IMR-90 (cell line): Measurements from ENCODE around the gene RAD23B. TPM values are rescaled to one million over a fixed set of nuclear protein-coding genes. Genes with fewer than 3 reads are reported as not detected.

ENCODE experiments used
- ATAC-seq: fragments of 200-7000 bp; cut with Tn5 transposase; 2 replicates; pipeline ENCODE4 v1.9.1; 2020; ENCODE audit warnings: low read depth, mild to moderate bottlenecking, moderate library complexity
- BruUV-seq: library from RNA; stranded (reverse); fragments of 400-500 nt; replicated peaks from 2 replicates; lab custom pipeline; 2021; lab: Mats Ljungman, UMichigan
- CTCF ChIA-PET: fragments of 300-600 bp; formaldehyde crosslinking; extraction: SDS; loops from one replicate; lab custom pipeline; 2021; ENCODE audit warnings: antibody characterized with exemption; lab: Yijun Ruan, JAX
- POLR2A ChIA-PET: fragments of 300-600 bp; sonication (Branson Sonifier 250); formaldehyde crosslinking; loops from one replicate; lab custom pipeline; 2022; ENCODE audit warnings: antibody characterized with exemption; ENCODE audit not compliant: unreplicated experiment; lab: Charles Lee
- DNase-seq: peaks from one replicate; pipeline ENCODE4 v3.0.0; 2013
- H2AFZ ChIP-seq: replicated peaks from 2 replicates; pipeline ENCODE3; 2013; ENCODE audit warnings: low read length, mild to moderate bottlenecking; ENCODE audit not compliant: poor library complexity
- H2AK5ac ChIP-seq: 2 replicates; pipeline ENCODE4 v1.6.1; 2013; ENCODE audit warnings: low read depth, low read length, inconsistent platforms
- H2AK9ac ChIP-seq: replicated peaks from 2 replicates; pipeline ENCODE3; 2013; ENCODE audit warnings: mild to moderate bottlenecking, low read depth, low read length, moderate library complexity; ENCODE audit not compliant: poor library complexity
- H2BK120ac ChIP-seq: 2 replicates; pipeline ENCODE4 v1.6.1; 2013; ENCODE audit warnings: low read depth, low read length, inconsistent platforms
- H2BK15ac ChIP-seq: 3 replicates; pipeline ENCODE4 v1.6.1; 2013; ENCODE audit warnings: low read depth, low read length, inconsistent platforms
- H2BK20ac ChIP-seq: 2 replicates; pipeline ENCODE4 v1.6.1; 2013; ENCODE audit warnings: low read depth, mild to moderate bottlenecking, inconsistent platforms, low read length, moderate library complexity
- H2BK5ac ChIP-seq: 2 replicates; pipeline ENCODE4 v1.6.1; 2013; ENCODE audit warnings: mild to moderate bottlenecking, low read depth, low read length, inconsistent platforms; ENCODE audit not compliant: poor library complexity, severe bottlenecking
- H3K14ac ChIP-seq: replicated peaks from 2 replicates; pipeline ENCODE4 v1.6.1; 2013; ENCODE audit warnings: low read depth, low read length, inconsistent platforms
- H3K18ac ChIP-seq: 2 replicates; pipeline ENCODE4 v1.6.1; 2013; ENCODE audit warnings: low read depth, low read length, control low read depth
- H3K23ac ChIP-seq: 2 replicates; pipeline ENCODE4 v1.6.1; 2013; ENCODE audit warnings: low read depth, low read length, inconsistent platforms
- H3K27ac ChIP-seq: 2 replicates; pipeline ENCODE4 v1.5.1; 2013; ENCODE audit warnings: mild to moderate bottlenecking, control low read depth, low read length; ENCODE audit not compliant: insufficient read depth
- H3K27me3 ChIP-seq: 2 replicates; pipeline ENCODE4 v1.6.1; 2013; ENCODE audit warnings: low read length; ENCODE audit not compliant: control insufficient read depth, insufficient read depth
- H3K36me3 ChIP-seq: 2 replicates; pipeline ENCODE4 v1.6.1; 2013; ENCODE audit warnings: low read length, mixed read lengths; ENCODE audit not compliant: control insufficient read depth, insufficient read depth
- H3K4ac ChIP-seq: 2 replicates; pipeline ENCODE4 v1.6.1; 2013; ENCODE audit warnings: low read depth, low read length, inconsistent platforms
- H3K4me1 ChIP-seq: 2 replicates; pipeline ENCODE4 v1.6.1; 2013; ENCODE audit warnings: low read length, mixed read lengths; ENCODE audit not compliant: control insufficient read depth, insufficient read depth
- H3K4me2 ChIP-seq: 2 replicates; pipeline ENCODE4 v1.6.1; 2013; ENCODE audit warnings: low read depth, mild to moderate bottlenecking, control low read depth, low read length, moderate library complexity
- H3K4me3 ChIP-seq: 2 replicates; pipeline ENCODE4 v1.5.1; 2013; ENCODE audit warnings: low read depth, mild to moderate bottlenecking, control low read depth, low read length, moderate library complexity; ENCODE audit not compliant: insufficient read depth
- H3K56ac ChIP-seq: 2 replicates; pipeline ENCODE4 v1.6.1; 2013; ENCODE audit warnings: low read length, inconsistent platforms; ENCODE audit not compliant: insufficient read depth; ENCODE audit errors: extremely low read depth
- H3K79me1 ChIP-seq, 2 experiments: 2 replicates each; pipeline ENCODE4 v1.6.1; 2013; ENCODE audit warnings: low read length in 2 of 2, inconsistent platforms in 1 of 2, low read depth in 1 of 2
- H3K9ac ChIP-seq: 2 replicates; pipeline ENCODE4 v1.6.1; 2013; ENCODE audit warnings: low read depth, low read length, control low read depth
- H3K9me1 ChIP-seq: 2 replicates; pipeline ENCODE4 v1.6.1; 2013; ENCODE audit warnings: low read length, inconsistent platforms; ENCODE audit not compliant: insufficient read depth
- H3K9me3 ChIP-seq: 2 replicates; pipeline ENCODE4 v1.6.1; 2013; ENCODE audit warnings: low read length; ENCODE audit not compliant: control insufficient read depth, insufficient read depth
- H4K20me1 ChIP-seq: 2 replicates; pipeline ENCODE4 v1.6.1; 2013; ENCODE audit warnings: low read length, inconsistent platforms; ENCODE audit not compliant: insufficient read depth
- H4K5ac ChIP-seq: 2 replicates; pipeline ENCODE4 v1.6.1; 2013; ENCODE audit warnings: mild to moderate bottlenecking, low read depth, low read length, control low read depth
- H4K8ac ChIP-seq, 2 experiments: 2 replicates each; pipeline ENCODE4 v1.6.1; 2013; ENCODE audit warnings: low read depth in 2 of 2, low read length in 2 of 2, control low read depth in 1 of 2, inconsistent platforms in 1 of 2
- H4K91ac ChIP-seq: 2 replicates; pipeline ENCODE4 v1.6.1; 2013; ENCODE audit warnings: low read depth, low read length, inconsistent platforms; ENCODE audit not compliant: insufficient read depth
- BHLHE40 ChIP-seq: fragments of 150-350 bp; IDR thresholded peaks from 2 replicates; pipeline ENCODE4 v1.6.1; 2016; ENCODE audit warnings: mild to moderate bottlenecking, low read depth, low read length
- CEBPB ChIP-seq: IDR thresholded peaks from 2 replicates; pipeline ENCODE4 v1.6.1; 2012; ENCODE audit warnings: low read depth, low read length, improper control_type of control experiment
- CHD1 ChIP-seq: IDR thresholded peaks from 2 replicates; pipeline ENCODE4 v1.6.1; 2012; ENCODE audit warnings: low read depth, low read length, improper control_type of control experiment
- FOS ChIP-seq: fragments of 150-350 bp; IDR thresholded peaks from 2 replicates; pipeline ENCODE4 v1.6.1; 2016; ENCODE audit warnings: low read depth, low read length
- MAFK ChIP-seq: IDR thresholded peaks from 2 replicates; pipeline ENCODE4 v1.6.1; 2012; ENCODE audit warnings: low read depth, low read length, improper control_type of control experiment
- MAZ ChIP-seq: IDR thresholded peaks from 2 replicates; pipeline ENCODE4 v1.6.1; 2012; ENCODE audit warnings: low read depth, mild to moderate bottlenecking, low read length, improper control_type of control experiment, moderate library complexity, borderline replicate concordance
- MXI1 ChIP-seq: IDR thresholded peaks from 2 replicates; pipeline ENCODE4 v1.6.1; 2012; ENCODE audit warnings: low read depth, mild to moderate bottlenecking, low read length, moderate library complexity, borderline replicate concordance
- NFE2L2 ChIP-seq: fragments of 150-350 bp; IDR thresholded peaks from 2 replicates; pipeline ENCODE4 v1.6.1; 2016; ENCODE audit warnings: low read depth, mild to moderate bottlenecking, low read length
- POLR2A ChIP-seq: IDR thresholded peaks from 2 replicates; pipeline ENCODE4 v1.6.1; 2012; ENCODE audit warnings: mild to moderate bottlenecking, low read depth, low read length
- RAD21 ChIP-seq: IDR thresholded peaks from 2 replicates; pipeline ENCODE4 v1.6.1; 2012; ENCODE audit warnings: low read length, improper control_type of control experiment
- RCOR1 ChIP-seq: IDR thresholded peaks from 2 replicates; pipeline ENCODE4 v1.6.1; 2012; ENCODE audit warnings: mild to moderate bottlenecking, low read length, improper control_type of control experiment; ENCODE audit not compliant: insufficient replicate concordance
- RFX5 ChIP-seq: IDR thresholded peaks from 2 replicates; pipeline ENCODE4 v1.8.0; 2012; ENCODE audit warnings: low read depth, mild to moderate bottlenecking, low read length, moderate library complexity
- SMC3 ChIP-seq: fragments of 150-350 bp; IDR thresholded peaks from 2 replicates; pipeline ENCODE4 v1.6.1; 2016; ENCODE audit warnings: low read depth, mild to moderate bottlenecking, antibody characterized with exemption, low read length, moderate library complexity
- WGBS, 2 experiments: methylation state at CpG; one replicate each; pipeline versions ENCODE4 v1.1.5 to v1.1.7; 2013; ENCODE audit warnings: missing lambda C conversion rate in 2 of 2; ENCODE audit not compliant: insufficient read length in 1 of 2; ENCODE audit errors: extremely low coverage in 2 of 2; 5-methylcytosine and 5-hydroxymethylcytosine counted together
- dilution Hi-C: fragments of 300-500 bp; cut with HindIII; formaldehyde crosslinking; loops from one replicate; pipeline ENCODE4 v1.14.3; 2018; ENCODE audit warnings: low sequenced_read_pairs; ENCODE audit not compliant: unreplicated experiment
- in situ Hi-C: fragments of 300-500 bp; cut with MboI; formaldehyde crosslinking; loops from 3 replicates; pipeline ENCODE4 v1.14.3; 2019; ENCODE audit warnings: low sequenced_read_pairs, inconsistent platforms, mixed read lengths
- intact Hi-C: fragments of 100-400 bp; cut with micrococcal nuclease; formaldehyde crosslinking; loops from 2 replicates; pipeline ENCODE4 v1.10.0; 2022
- polyA plus RNA-seq, 3 experiments: library from polyadenylated mRNA; depleted of rRNA; stranded (reverse); fragments of >200 nt; gene quantifications; 2 replicates each; pipeline ENCODE4 v1.2.3, GENCODE V29; 2012; ENCODE audit warnings: low replicate concordance in 1 of 3
- total RNA-seq: library from RNA; depleted of rRNA; stranded (reverse); fragments of >200 nt; gene quantifications from 2 replicates; pipeline ENCODE4 v1.2.3, GENCODE V29; 2012
- TF ChIP-seq, protein P1 (sequence below): fragments of 150-350 bp; IDR thresholded peaks from 2 replicates; pipeline ENCODE4 v1.6.1; 2016; ENCODE audit warnings: low read depth, mild to moderate bottlenecking, low read length, moderate library complexity, borderline replicate concordance
- TF ChIP-seq, protein P2 (sequence below): conservative IDR thresholded peaks from 2 replicates; pipeline ENCODE4 v1.5.1; 2012; ENCODE audit warnings: mild to moderate bottlenecking, low read depth, low read length, improper control_type of control experiment
- TF ChIP-seq, protein P3 (sequence below): fragments of 150-350 bp; IDR thresholded peaks from 2 replicates; pipeline ENCODE4 v1.6.1; 2017; ENCODE audit warnings: mild to moderate bottlenecking, antibody characterized with exemption, low read length, low read depth

The RAD23B gene
- total and polyA plus RNA-seq, 2 of the 4 experiments (the other 2 are of a cell fraction), result 126 to 148 TPM

DNA sequence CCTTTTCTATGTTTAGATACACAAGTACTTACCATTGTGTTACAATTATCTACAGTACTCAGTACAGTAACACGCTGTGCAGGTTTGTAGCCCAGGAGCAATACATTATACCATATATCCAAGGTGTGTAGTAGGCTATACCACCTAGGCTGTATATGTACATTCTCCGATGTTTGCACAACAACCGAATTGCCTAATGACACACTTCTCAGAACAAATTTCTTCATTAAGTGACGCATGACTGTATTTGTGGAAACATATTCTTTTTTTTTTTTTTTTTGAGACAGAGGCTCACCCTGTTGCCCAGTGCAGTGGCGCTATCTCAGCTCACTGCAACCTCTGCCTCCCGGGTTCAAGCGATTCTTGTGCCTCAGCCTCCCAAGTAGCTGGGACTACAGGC is 4.0 kb upstream of the RAD23B start:
- Histone ChIP-seq H2AFZ (no peak overlapping the region), H2BK5ac (no peak overlapping the region), H3K79me1 (peaks cover 3 to 21% of the 10 kb centered on the region in 2 experiments; a peak in 3 of 4 replicates), H4K91ac (no peak overlapping the region), H3K18ac (no peak overlapping the region), H2AK9ac (no peak overlapping the region), H3K27ac (no peak overlapping the region), H3K9me3 (no peaks in the 10 kb centered on the region), H3K14ac (no peak overlapping the region), H3K4me2 (no peak overlapping the region), H2AK5ac (no peak overlapping the region), H3K4me1 (peaks cover 21% of the 10 kb centered on the region), H3K27me3 (no peaks in the 10 kb centered on the region), H3K23ac (no peak overlapping the region), H4K8ac (no peak overlapping the region), H4K20me1 (peaks cover 6% of the 10 kb centered on the region), H3K9ac (no peak overlapping the region), H3K56ac (no peak overlapping the region), H2BK20ac (no peak overlapping the region), H3K4ac (no peak overlapping the region), H2BK120ac (no peak overlapping the region), H3K9me1 (peaks cover 11% of the 10 kb centered on the region), H3K4me3 (no peak overlapping the region), H2BK15ac (no peak overlapping the region), H4K5ac (no peak overlapping the region), H3K36me3 (no peaks in the 10 kb centered on the region)
- intact Hi-C loops (no loop called here), dilution Hi-C loops (no loop called here), in situ Hi-C loops (loop anchor here (25.0 kb wide), 1 partner anchor 392 kb away; no protein-coding TSS in a partner anchor)
- CTCF ChIA-PET, result no interaction called here
- ATAC-seq (no peak), DNase-seq (no peak)
- no TSS peak for BruUV-seq
- 100% methylated on average over 2 of the region's 7 CpGs; no CpG with 5 or more reads in 1 of the 2 experiments for WGBS, 2 experiments
- POLR2A ChIA-PET, result no interaction called here
- TF ChIP-seq, protein P1, sequence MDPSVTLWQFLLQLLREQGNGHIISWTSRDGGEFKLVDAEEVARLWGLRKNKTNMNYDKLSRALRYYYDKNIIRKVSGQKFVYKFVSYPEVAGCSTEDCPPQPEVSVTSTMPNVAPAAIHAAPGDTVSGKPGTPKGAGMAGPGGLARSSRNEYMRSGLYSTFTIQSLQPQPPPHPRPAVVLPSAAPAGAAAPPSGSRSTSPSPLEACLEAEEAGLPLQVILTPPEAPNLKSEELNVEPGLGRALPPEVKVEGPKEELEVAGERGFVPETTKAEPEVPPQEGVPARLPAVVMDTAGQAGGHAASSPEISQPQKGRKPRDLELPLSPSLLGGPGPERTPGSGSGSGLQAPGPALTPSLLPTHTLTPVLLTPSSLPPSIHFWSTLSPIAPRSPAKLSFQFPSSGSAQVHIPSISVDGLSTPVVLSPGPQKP, result no peak
- TF ChIP-seq POLR2A (no peak), RFX5 (no peak), SMC3 (no peak), MAFK (no peak), NFE2L2 (no peak), MAZ (no peak), FOS (no peak), RCOR1 (no peak), CEBPB (no peak), CHD1 (no peak), BHLHE40 (no peak), RAD21 (no peak), MXI1 (no peak)
- TF ChIP-seq, protein P2, sequence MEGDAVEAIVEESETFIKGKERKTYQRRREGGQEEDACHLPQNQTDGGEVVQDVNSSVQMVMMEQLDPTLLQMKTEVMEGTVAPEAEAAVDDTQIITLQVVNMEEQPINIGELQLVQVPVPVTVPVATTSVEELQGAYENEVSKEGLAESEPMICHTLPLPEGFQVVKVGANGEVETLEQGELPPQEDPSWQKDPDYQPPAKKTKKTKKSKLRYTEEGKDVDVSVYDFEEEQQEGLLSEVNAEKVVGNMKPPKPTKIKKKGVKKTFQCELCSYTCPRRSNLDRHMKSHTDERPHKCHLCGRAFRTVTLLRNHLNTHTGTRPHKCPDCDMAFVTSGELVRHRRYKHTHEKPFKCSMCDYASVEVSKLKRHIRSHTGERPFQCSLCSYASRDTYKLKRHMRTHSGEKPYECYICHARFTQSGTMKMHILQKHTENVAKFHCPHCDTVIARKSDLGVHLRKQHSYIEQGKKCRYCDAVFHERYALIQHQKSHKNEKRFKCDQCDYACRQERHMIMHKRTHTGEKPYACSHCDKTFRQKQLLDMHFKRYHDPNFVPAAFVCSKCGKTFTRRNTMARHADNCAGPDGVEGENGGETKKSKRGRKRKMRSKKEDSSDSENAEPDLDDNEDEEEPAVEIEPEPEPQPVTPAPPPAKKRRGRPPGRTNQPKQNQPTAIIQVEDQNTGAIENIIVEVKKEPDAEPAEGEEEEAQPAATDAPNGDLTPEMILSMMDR, result no peak
- TF ChIP-seq, protein P3, sequence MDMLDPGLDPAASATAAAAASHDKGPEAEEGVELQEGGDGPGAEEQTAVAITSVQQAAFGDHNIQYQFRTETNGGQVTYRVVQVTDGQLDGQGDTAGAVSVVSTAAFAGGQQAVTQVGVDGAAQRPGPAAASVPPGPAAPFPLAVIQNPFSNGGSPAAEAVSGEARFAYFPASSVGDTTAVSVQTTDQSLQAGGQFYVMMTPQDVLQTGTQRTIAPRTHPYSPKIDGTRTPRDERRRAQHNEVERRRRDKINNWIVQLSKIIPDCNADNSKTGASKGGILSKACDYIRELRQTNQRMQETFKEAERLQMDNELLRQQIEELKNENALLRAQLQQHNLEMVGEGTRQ, result no peak
